Activated CD8-positive, alpha-beta memory T cell treated with anti-CD3 and anti-CD28 coated beads for 36 hours (primary cell): ENCODE data around the gene DCAF7. TPM values are rescaled to one million over a fixed set of nuclear protein-coding genes. Genes with fewer than 3 reads are reported as not detected.

ENCODE experiments used
- CTCF ChIA-PET: fragments of 350-600 bp; sonication (Branson Sonifier 250); formaldehyde crosslinking; loops from one replicate; lab custom pipeline; 2021; ENCODE audit warnings: antibody characterized with exemption; lab: Charles Lee
- POLR2A ChIA-PET: fragments of 350-600 bp; sonication (Branson Sonifier 250); formaldehyde crosslinking; loops from one replicate; lab custom pipeline; 2021; ENCODE audit warnings: antibody characterized with exemption; lab: Charles Lee
- total RNA-seq, 2 experiments: library from RNA; stranded (reverse); gene quantifications; one replicate each; pipeline ENCODE4 v1.2.3, GENCODE V29; 2021

DCAF7 gene
- total RNA-seq, 2 experiments from 2014 or later = 100 to 103 TPM

DNA sequence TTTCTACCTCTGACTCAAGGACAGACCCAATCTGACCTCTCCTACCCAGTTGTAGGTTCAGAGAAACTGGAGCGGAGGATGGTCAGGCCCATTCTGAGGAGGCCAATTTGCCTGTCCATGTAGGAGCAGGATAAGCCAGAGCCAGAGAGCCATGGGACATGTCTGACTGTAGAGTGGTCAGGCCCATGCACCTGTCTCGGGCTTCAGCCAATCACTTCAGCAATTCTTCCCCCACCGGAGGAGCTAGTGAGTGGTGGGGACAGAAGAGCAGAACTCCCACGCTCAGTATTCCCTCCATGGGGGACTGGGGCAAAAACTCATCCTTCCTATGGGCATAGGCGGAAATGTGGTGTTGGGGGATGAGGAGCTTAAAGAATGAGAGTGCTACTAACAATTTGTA, 14.3 kb downstream of the DCAF7 start:
- POLR2A ChIA-PET = no interaction called here
- CTCF ChIA-PET = interaction anchor here (0.9 to 1.0 kb wide), 2 partner anchors 9 to 60 kb away, joined by 3 read pairs; no protein-coding TSS in a partner anchor

DNA sequence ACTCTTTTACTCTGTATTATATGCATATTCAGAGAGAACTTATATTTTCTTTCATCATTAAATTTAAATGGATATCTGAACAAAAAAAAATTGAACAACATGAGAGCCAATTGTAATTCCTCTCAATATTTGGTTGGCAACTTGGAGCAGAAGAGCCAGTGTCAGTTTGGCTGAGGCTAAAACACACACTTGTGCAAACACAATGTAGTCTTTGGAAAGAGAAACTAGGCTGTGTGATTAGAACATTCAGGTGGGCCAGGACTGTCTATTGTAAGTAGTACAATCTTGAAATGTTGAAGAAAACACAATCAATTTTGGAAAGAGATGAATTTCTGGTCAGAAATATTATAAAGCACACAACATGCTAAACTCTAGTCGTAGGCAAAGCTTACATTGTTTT, 17.0 kb downstream of the DCAF7 start:
- ChIA-PET POLR2A (no interaction called here), CTCF (no interaction called here)

DNA sequence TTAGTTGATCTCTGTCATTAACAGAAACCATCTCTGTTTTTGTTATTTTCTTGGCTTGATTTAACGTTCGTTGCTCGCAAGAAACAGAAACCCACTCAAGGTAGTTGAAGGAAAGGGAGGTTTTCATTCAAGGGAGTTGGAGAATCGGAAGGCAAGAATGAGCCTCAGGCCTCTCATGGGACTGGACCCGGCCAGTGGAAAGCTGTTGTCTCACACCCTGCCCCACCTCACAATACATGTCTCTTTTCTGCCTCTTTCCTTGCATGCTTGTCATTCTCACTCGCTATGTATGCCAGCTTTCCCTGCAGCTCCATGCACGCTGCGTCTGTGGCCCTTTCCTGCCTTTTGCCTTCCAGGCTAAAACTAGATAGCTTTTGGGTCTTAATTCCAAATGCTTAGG, 18.3 kb downstream of the DCAF7 start:
- POLR2A ChIA-PET = no interaction called here
- CTCF ChIA-PET = no interaction called here

DNA sequence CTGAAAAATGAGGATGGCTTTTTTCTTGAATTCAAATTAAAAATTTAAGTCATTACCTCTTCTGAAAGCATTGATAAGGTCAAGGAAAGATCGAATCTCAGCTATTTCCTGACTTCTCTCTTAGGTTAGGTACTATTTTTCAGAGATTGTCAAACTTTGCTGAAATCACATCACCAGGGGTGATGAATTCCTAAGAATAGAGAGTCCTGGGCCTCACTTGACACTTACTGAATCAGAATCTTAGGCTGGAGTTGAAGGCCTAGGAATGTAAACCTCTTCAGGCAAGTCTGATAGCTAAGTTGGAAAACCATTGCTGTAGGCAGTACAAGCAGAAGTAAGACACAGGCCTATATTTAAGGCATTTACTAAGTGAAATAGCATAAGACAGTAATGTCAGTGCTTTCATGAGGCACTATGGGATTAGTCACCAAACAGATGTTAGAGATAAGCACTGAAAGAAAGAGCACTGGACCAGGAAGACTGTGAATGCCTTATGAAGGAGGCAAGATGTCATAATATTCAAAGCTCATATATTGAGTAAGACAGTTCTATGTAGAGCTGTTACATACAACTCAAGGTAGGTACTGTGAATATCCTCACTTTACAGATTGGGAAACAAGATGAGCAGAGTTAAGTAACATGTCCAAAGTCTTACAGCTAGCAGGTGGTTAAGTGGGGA, 21.5 kb downstream of the DCAF7 start:
- ChIA-PET CTCF (interaction anchor here (1.5 kb wide), 1 partner anchor 21 kb away, joined by 3 read pairs; the partner anchor contains the start of gene DCAF7), POLR2A (no interaction called here)

DNA sequence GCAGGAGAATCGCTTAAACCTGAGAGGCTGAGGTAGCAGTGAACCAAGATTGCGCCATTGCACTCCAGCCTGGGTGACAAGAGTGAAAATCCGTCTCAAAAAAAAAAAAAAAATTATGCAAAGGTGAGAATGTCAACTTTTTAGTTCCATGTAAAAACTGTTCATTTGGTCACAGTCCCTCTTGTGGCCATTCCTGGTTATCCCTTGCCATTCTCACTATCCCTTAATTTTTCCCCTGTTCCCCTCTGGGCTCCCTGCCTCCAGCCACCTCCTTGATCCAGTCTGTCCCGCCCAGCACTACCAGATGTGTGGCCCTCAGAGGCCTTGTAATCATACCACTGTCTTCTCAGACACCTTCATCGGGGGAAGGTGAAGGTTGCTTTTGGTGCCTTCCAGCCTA, 23.4 kb downstream of the DCAF7 start:
- CTCF ChIA-PET = interaction anchor here (0.6 kb wide), 1 partner anchor 33 kb away, joined by 4 read pairs; no protein-coding TSS in a partner anchor
- POLR2A ChIA-PET = no interaction called here

DNA sequence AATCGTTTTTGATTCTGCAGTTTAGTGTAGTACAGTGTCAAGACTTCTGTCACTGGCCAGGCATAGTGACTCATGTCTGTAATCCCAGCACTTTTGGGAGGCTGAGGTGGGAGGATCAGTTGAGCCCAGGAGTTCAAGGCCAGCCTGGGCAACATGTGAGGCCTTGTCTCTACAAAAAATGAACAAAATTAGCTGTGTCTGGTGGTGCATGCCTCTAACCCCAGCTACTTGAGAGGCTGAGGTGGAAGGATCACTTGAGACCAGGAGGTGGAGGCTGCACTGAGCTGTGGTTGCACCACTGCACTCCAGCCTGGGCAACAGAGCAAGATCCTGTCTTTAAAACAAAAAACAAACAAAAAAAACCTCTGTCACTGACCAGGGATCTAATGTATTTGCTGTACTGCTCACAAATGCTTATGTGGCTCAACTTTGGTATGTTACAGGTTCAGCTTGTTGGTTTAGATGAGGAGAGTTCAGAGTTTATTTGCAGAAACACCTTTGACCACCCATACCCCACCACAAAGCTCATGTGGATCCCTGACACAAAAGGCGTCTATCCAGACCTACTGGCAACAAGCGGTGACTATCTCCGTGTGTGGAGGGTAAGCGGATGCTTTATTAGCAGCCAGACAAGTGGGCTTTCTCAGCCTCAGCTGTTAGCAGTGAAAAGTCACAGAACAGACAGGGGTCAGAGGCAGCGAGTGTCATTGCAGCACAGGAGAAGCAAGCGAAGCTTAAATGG, 27.9 kb downstream of the DCAF7 start:
- ChIA-PET CTCF (interaction anchor here (0.6 kb wide), 2 partner anchors 30 to 1507 kb away, joined by 3 to 4 read pairs; no protein-coding TSS in a partner anchor), POLR2A (no interaction called here)

DNA sequence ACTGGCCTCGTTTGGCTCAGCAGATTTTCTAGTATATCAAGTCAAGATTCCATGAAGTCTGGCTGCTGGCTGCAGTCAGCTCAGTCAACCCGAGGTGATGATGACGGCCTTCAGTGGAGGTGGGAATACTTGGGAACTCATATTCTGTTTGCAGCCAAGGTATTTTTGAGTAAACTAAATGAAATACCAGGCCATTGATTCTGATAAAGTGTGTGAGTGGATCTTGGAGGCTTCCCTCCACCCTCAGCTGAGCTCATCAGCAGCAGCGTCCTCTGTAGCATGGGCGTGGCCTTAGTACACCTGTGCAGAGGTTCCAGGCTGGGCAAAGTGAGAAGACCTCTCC, 28.5 kb downstream of the DCAF7 start:
- CTCF ChIA-PET = interaction anchor here (0.6 kb wide), 2 partner anchors 30 to 1507 kb away, joined by 3 to 4 read pairs; no protein-coding TSS in a partner anchor
- POLR2A ChIA-PET = no interaction called here

DNA sequence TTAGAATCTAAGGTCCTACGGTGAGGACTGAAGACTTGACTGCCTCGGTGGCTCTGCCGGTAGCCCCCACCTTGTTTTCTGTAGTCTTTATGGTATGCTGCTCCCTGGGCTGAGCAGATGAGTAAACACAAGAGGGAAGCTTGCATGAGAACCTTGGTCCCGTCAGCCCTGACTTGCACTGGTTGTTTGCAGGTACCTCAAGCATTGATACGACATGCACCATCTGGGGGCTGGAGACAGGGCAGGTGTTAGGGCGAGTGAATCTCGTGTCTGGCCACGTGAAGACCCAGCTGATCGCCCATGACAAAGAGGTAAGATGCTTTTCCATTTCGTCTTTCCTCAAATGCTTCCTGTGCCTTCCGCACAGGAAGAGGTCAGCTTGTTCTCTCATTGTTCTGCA, 29.4 kb downstream of the DCAF7 start:
- CTCF ChIA-PET = interaction anchor here (0.6 kb wide), 1 partner anchor 1106 kb away, joined by 4 read pairs; no protein-coding TSS in a partner anchor
- POLR2A ChIA-PET = no interaction called here

DNA sequence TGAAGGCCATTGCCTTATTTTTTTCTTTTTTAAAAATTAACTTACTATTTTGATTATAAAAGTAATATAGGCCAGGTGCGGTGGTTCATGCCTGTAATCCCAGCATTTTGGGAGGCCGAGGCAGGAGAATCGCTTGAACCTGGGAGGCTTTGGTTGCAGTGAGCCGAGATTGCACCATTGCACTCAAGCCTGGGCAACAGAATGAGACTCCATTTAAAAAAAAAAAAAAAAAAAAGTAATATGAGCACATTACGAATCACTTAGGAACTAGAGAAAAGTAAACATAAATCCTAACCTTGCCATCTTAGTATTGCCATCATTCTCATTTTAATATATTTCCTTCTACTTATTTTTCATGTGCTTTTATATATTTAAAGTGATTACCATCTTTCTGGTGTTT, 37.5 kb downstream of the DCAF7 start:
- CTCF ChIA-PET = interaction anchor here (0.7 kb wide), 1 partner anchor 109 kb away, joined by 4 read pairs; no protein-coding TSS in a partner anchor
- POLR2A ChIA-PET = no interaction called here

DNA sequence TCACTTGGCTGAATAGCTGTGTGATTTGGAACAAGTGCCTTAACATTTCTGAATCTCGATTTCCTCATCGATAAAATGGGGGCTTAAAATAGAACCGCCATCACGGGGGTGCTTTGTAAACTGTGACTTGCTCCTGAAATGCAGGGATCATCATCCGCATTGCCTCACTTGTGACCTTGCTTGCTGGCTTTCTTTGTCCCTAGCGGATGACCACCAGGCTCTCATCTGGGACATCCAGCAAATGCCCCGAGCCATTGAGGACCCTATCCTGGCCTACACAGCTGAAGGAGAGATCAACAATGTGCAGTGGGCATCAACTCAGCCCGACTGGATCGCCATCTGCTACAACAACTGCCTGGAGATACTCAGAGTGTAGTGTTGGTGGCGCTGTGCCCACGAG, 38.5 kb downstream of the DCAF7 start:
- POLR2A ChIA-PET = no interaction called here
- CTCF ChIA-PET = no interaction called here

DNA sequence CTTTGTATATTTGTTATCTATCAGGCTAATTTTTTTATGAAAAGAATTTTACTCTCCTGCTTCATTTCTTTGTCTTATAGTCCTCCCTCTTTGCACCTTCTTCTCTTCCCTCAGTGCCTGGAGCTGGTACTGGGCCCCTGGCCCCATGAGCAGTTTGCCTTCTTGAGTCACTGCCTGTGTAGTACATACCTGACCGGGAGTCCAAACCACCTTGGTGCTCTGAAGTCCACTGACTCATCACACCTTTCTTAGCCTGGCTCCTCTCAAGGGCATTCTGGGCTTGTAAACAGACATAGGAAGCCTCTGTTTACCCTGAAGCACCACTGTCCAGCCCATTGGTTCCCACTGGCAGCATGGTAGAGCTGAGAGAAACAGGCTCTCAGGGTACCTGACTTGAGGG, 39.4 kb downstream of the DCAF7 start:
- ChIA-PET POLR2A (no interaction called here), CTCF (no interaction called here)

DNA sequence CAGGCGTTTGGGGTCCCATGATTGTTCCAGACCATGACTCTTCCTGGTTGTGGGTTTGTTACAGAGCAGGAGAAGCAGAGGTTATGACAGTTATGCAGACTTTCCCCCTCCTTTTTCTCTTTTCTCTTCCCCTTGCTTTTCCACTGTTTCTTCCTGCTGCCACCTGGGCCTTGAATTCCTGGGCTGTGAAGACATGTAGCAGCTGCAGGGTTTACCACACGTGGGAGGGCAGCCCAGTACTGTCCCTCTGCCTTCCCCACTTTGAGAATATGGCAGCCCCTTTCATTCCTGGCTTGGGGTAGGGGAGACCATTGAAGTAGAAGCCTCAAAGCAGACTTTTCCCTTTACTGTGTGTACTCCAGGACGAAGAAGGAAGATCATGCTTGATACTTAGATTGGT, 42.5 kb downstream of the DCAF7 start:
- ChIA-PET CTCF (interaction anchor here (1.0 kb wide), 1 partner anchor 167 kb away, joined by 3 read pairs; no protein-coding TSS in a partner anchor), POLR2A (no interaction called here)

DNA sequence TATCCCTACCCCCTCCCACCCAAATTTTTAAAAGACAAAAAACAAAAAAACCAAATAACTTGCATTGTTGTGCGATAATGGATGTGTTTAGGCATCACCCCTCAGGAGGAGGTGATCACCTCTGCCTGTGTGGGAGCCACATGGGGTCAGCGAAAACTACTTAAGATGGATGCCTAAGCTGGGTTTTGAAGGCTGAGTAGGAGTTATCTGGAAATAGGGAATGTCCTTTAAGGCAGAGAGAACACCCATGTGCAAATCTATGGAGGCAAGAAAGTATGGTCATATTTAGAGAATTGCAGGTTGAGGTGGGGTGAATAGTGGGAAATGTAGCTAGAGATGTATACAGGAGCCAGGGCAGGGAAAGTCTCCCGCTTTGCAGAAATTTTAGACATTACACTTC, 44.9 kb downstream of the DCAF7 start:
- CTCF ChIA-PET = no interaction called here
- POLR2A ChIA-PET = no interaction called here

DNA sequence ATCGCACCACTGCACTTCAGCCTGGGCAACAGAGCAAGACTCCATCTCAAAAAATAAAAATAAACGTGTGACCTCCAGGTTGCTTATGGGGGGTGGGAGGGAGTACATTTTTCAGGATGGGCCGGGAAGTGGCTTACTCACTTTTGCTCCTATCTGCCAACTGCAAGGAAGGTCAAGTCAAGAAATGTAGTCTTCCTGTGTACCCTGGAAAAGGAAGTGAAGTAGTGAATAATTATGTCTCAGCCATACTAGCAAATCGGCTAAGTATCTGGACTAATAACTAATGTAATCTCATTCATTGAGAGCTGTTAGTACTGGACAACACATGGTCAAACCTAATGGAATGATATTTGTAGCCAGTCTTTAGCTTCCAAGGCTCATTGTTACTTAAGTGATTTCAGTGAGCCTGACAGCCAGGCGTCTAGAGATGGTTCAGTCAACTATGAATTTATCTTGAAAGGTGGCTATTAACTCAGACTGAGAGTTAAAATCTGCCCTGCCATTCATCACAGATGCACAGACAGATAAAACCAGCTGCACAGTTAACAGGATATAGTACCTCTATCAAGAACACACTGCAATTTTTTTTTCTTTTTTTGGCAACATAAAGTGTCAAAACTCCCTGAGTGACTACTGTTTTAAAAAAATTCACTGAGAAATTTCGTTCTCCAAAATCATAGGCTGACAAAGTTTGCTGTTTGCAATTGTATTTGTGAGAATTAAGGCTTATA, 46.7 kb downstream of the DCAF7 start:
- CTCF ChIA-PET = interaction anchor here (1.2 kb wide), 1 partner anchor 15 kb away, joined by 3 read pairs; no protein-coding TSS in a partner anchor
- POLR2A ChIA-PET = no interaction called here

DNA sequence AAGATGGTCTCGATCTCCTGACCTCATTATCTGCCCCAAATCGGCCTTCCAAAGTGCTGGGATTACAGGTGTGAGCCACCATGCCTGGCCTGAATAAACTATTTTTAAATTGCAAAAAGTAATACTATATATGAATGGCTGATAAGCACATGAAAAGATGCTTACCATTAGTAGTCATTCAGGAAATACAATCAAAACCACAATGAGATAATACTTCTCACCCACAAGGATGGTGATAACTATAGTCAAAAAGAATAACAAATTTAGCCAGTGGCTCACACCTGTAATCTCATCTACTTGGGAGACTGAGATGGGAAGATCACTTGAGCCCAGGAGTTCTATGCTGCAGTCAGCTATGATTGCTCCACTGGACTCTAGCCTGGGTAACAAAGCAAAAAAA, 48.0 kb downstream of the DCAF7 start:
- ChIA-PET CTCF (no interaction called here), POLR2A (no interaction called here)

DNA sequence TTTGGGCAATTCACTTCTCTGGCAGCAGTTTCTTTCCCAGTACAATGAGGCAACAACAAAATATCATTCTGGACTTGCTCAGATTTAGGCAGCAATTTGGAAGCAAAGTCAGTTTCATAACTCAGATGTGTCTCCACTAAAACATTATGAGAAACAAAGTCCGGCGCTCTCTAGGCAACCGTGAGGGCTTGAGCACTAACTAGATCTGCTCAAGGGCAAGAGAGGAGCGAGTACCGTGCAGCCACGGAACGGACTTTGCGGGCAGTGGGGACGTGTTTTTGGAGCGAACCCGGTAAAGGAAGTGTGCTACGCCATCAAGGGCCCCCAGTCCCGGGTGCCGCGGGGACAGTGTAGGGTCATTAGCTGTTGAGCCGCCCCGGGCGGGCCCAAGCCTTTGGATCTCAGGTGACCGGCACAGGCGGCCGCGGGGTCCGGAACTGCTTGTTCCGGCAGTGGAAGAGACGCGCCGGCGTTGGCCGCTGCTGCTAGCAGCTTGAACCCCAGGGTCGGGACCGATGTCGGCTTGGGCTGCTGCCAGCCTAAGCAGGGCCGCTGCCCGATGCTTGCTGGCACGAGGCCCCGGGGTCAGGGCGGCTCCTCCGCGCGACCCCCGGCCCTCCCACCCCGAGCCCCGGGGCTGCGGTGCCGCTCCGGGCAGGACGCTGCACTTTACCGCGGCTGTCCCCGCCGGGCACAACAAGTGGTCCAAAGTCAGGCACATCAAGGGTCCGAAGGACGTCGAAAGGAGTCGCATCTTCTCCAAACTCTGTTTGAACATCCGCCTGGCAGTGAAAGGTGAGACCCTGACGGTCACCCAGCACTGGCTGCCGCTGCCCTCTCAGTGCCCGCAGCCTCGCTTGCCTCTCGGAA, 50.5 kb downstream of the DCAF7 start, which contains the start of gene TACO1:
TSS of gene TACO1 (plus strand) at position 327 of the 870 bp plus-strand sequence. CDS start at position 516, 189 bp downstream.
- POLR2A ChIA-PET = interaction anchor here (2.0 kb wide), 1 partner anchor 8 kb away, joined by 6 read pairs; no protein-coding TSS in a partner anchor
- CTCF ChIA-PET = interaction anchor here (0.5 to 2.7 kb wide), 5 partner anchors 10 to 412 kb away, joined by 3 to 8 read pairs (median 4); no protein-coding TSS in a partner anchor

DNA sequence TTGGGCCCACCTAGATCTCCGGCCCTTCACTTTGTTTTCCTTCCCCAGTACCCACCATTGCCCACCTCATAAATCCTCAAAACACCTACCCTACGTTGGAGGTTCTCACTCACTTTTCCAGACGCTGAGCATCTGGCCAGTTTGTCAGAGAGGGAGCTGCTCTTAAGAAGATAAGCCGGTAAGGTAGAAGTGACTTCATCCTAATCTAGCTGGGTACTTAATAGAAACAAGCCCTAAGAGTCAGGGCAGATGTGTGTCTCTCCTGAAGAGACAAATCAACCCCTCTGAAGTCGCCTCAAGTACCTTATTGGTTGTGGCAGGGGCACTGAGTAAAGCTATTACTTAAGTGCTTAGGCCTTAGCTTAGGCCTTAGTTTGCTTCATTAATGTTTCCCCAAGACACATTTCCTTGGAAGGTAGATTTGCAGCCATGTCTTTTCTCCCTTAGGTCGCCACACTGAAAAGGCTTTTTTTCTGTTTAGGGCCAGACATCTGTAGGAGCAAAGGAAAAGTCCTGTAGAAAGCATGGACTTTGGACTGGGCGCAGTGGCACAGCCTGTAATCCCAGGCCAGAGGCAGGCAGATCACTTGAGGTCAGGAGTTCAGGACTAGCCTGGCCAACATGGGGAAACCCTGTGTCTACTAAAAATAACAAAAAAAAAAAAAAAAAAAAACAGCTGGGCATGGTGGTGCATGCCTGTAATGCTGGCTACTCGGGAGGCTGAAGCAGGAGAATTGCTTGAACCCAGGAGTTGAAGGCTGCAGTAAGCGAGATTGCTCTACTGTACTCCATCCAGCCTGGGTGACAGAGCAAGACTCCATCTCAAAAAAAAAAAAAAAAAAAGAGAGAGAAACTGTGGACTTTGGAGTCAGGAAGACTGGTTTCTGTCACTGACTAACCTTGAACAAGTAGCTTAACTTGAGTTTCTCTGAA, 51.4 kb downstream of the DCAF7 start:
- ChIA-PET POLR2A (interaction anchor here (0.6 to 2.0 kb wide), 3 partner anchors 7 to 173 kb away, joined by 4 to 6 read pairs (median 5); no protein-coding TSS in a partner anchor), CTCF (interaction anchor here (0.6 to 2.7 kb wide), 6 partner anchors 9 to 176 kb away, joined by 3 to 8 read pairs (median 4); no protein-coding TSS in a partner anchor)
